HG02678 (cell line): ENCODE results near the gene SLC43A2.
"Not testable (repeated sequence)": the region's sequence is repeated elsewhere in the genome, so short reads cannot be mapped to it uniquely, and the experiment has no call there.

Experiments used
- ATAC-seq: cut with Tn5 transposase; IDR thresholded peaks from one replicate; pipeline ENCODE4 v1.9.1; 2021; ENCODE audit warnings: mild to moderate bottlenecking, moderate library complexity; ENCODE audit not compliant: unreplicated experiment

Gene SLC43A2

DNA sequence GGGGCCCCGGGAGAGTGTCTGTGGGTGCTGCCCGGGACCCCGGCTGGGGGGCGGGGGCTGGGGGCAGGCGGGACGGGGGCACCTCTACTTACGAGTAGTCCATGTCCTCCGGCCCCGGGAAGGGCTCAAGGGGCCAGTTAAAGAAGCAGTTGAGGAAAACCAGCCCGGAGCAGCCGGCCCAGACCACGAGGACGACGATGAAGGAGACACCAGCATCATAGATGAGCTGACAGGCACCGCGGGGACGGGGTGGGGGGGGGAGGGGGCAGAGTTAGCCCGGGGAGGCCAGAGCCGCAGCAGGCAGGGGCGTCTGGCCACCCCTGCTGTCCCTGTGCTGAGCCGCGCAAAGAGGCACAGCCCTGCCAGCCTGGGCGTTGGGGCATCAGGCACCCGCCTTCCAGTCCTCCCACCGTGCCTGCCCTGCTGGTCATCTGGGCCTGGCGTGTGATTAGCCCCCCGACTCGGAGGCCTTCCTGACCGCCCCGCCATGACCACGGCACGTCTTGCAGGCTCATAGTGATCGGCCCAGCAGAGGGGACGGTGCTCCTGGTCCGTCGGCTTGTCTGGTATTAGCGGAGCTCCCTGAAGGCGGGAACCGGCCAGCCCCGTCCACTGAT lies 37.1 kb downstream of the SLC43A2 start:
- no peak for ATAC-seq

DNA sequence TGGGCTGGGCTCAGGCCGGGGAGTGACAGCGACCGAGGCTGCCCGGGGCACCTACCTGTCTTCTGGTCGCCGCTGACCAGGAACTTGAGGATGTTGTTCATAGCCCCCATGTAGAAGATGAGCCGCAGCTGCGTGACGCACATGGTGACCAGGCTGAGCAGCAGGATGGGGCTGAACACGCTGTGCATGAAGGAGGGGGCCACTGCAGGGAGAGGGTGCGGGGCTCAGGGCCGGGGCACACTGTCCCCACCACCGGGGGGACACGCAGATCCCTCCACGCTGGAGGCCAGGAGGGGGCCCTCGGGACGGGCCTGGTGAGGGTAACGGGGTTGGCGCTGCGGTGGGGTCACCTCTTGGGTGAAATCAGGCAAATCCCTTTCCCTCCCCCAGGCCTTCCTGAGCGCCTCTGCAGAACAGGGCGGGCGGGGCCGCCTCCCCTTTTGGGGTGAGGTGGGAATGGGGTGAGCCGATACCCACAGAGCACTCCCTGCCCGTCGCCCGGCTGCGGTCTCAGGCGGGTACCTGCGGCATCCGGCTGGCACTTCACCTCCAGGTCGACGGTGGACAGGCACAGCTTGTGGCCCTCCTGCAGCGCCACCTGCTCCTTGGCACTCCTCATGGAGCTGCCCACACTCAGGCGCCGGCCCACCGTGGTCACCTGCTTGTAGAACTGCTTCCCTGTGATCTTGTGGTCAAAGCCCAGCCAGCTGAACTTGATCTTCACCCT lies 37.7 kb downstream of the SLC43A2 start:
- no peak for ATAC-seq

DNA sequence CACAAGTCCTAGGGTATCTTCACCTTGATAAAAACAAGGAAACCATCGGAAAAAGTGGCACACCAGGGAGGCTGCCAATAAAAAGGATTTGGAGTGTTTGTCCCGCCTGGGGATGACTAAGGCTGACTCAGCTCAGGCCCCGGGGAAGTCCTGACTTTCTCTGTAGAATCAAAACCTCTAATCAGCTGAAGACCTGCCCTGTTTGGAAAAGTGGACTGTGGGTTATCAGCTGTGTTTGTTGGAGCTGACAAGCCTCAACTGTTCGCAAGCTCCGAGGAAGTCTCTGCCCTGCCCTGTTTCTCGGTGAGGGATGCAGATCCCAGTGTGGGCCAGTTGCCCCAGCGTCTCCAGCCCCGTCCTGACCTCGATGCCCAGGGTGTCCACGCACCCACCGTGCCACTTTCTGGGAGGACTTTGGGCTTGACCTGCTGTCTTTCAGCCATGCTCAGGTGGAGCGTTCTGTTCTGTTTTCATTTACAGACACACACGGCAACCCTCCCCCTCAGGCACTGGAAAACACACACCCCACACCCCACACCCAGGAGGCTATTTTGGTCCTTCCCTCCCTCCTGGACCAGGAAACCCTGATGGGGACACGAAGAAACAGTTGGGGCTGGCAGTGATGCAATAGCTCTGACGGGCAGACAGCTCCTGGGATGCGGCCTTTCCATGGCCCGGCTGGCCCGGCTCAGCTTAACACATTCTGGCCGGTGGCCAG lies 38.4 kb downstream of the SLC43A2 start:
- ATAC-seq, result no peak

DNA sequence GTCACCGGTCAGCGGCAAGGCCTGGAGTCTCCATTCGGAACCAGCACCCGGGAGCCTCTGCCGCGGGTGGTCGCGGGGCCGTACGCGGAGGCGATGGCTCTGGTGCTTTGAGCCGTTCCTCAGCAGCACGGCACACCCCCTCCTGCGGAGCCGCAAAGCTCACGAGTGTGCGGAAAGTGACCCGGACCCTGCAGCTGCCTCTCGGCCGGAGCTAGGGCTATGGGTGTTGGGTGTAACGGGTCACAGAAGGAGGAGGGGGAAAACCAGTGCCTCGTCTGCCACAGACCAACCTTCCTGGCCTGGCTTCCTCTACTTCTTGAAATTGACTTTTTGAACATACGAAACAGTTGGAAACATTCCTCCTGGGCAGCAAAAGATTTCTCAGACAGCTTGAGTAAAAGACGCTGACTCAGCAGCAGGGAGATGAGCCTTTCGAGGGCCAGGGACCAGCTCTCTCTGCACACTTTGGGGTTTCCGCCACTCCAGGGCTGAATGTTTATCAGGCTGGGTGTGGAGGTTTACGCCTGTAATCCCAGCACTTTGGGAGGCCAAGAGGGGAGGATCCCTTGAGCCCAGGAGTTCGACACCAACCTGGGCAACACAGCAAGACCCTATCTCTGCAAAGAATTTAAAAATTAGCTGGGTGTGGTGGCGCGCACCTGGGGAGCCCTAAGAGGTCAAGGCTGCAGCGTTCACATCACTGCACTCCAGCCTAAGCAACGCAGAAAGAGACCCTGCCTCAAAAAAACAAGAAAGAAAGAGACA lies 39.6 kb downstream of the SLC43A2 start:
- ATAC-seq, result no peak

DNA sequence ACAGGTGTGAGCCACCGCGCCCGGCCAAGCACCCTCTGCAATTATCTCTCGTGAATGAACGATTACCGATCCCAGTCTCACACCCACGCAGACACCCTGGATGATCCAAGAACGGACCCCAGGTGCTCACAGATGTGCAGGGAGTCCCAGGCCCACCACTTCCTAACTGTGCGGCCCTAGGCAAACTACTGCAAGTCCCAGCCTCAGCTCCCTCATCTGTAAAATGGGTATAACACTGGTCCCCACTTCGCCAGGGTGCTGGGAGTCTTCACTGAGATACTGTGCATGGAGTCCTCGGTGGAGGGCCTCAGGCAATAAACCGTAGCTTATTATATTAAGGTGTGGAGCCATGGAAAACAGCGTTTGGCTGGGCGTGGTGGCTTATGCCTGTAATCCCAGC lies 44.5 kb downstream of the SLC43A2 start:
- ATAC-seq, result no peak

DNA sequence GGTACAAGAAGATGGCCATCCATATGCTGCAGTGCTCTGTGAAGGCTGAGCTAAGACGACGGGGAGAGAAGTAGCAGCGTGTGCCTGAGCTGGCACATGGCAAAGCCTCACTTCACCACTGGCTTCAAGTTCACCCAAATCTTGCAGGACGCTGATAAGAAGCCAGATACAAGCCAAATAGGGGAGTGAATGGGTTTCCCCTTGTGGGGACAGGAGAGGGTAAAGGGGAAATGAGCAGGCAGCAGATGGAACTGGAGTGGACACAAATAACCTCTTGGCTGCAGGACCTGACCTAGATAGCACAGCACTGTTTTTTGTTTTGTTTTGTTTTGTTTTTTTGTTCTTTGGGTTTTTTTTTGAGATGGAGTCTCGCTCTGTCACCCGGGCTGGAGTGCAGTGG lies 45.1 kb downstream of the SLC43A2 start:
- no peak for ATAC-seq

DNA sequence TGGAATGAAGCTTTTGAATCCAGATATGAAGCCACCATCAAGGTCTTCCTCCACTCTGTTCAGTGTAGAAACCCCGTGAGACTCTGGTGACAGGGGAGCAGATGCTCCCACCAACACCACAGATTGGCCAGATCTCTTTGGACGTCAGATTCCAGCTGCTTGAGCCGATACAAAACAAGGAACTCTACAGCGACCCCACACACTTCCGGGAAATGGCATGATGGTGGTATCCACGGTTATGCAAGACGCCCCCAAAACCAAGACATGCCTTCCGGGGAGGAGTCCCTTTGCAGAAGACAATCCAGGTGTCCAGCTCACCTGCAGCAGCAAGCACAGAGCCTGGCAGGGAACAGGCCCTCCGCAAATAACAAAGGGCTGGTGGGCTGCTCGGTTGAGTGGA lies 46.3 kb downstream of the SLC43A2 start:
- no peak for ATAC-seq

DNA sequence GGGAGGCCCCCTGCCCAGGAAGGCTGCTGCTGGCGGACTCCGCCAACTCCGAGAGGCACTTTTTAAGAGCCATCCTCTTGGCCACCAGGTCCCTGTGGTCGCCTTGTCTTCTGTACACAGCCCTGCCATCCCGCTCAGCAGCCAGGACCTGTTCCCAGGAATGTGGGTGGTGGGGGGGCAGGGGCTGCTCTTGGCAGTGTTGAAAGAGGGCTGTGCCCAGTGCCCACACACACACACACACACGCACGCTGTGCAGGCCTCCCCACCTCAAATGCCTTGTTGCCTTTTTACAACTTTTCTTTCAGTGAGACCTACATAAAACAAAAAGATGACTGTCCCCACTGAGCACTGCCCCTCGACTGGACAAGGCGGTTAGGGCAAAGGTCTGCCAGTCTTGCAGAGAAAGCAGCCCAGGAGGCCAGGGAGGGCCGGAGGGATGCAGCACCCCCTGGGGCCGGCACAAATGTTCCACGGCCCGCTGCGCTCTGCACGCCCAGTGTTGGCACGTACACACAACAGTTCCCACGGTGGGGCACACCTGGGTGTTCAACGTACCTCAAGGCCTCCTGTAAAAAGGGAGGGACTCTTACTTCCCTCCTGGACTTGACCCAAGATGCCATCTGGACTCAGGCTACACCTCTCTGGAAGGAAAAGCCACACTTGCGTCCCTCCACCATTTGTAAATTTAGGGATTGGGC lies 47.5 kb downstream of the SLC43A2 start:
- no peak for ATAC-seq

DNA sequence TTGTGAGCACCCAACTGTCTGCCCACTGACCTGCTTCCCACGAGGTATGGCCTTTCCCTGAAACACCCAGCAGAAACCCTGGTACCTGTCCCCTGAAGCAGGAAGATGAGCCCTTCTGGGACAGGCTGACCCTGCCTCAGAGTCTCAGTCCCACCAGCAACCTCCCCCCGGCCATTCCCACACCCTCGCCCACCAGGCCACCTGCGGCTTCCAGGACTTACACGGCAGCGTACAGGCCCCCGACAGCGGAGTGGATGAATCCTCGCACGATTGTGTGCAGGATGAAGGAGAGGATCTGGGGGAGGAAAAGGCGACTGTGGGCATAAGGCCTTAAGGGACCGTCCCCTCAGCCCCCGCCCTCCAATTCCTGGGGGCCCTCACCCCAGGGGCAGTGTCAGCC lies 50.6 kb downstream of the SLC43A2 start:
- no peak for ATAC-seq

DNA sequence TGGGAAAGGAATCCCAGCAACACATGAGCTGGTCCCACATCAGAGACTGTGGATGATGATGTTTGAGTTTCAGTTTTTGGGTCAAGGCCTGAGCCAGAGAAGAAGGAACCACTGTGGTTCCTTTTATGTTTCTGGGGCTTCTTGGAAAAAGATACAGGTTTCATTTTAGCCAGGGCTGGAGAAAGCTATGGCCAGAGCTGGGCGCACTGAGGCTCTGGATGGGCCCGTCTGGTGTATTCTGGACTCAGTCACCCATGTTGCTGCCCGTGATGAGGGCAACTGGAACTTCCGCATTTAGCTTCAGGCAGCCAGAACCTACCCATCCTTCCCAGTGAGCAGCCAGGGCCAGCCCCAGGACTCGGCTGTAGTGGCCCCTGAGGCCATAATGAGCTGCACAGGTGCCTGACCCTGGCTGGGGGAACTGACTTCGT lies 51.0 kb downstream of the SLC43A2 start:
- no peak for ATAC-seq

DNA sequence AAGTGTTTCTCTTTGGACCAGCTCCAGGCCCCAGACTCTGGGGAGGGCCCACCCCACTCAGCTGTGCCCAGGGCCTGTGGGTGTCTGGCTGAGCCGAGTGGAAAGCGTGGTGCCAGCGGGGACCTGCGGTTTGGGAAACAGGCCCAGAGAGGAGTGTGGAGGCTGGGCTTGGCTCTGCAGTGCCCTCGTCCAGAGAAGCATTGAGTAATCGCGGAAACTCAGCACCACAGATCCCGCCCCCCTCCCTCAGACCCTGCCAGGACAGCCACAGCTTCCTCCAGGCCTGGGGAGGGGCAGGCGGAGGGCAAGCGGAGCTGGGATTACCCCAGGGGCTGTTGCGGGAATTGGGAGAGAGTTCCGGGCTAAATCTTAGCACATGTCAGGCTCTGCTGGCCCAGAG lies 51.5 kb downstream of the SLC43A2 start:
- no peak for ATAC-seq

DNA sequence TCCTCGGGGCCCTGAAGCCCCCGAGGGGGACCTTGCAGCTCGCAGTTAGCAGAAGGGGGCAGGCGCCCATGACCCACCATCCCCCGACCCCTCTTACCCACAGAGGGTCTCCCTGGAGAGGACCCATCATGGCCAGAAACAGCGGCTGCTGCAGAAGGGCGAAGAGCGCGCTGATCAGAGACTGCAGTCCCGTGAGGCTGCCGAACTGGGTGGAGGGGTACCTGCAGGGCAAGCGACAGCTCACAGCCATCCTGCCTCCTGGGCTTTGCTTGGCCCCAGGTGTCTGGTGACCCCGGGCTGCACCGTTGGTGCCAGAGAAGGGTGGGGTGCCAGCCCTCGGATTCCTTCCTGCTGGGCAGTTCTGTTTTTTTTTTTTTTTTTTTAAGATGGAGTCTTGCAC lies 52.1 kb downstream of the SLC43A2 start:
- no peak for ATAC-seq

DNA sequence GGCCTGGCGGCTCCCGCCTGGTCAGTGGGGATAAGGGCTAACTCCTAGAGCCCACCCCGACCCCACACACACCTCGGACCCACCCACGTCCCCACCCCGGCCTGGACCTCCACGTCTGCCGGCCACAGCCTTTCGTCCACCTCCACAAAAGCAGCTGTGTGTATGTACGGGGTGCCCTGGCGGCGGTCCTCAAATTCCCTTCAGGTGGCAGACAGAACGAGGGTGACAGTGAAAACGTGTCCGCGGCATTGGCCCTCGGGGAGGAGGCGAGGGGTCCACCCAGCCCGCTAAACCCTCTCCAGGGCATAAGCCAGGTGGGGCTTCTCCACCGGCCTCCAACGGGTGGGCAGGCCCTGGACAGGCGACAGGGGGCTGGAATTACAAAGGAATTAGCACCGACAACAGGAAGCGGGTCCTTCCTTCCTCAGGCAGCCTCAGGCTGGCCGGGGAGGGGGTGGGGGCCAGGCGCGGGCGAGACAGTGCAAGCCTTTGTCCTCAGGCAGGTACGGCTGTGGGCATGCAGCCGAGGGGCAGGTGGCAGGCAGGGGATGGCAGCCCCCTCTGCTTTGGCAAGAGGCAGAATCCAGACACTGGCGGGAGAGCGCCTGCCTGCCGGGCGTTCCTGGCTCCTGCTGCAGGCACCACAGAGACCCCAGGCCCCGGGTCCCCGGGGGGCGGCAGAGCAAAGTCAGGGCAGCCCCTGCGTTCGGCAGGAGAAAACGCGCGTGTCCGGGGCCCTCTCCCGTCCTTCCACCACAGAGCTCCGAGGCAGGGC lies 53.8 kb downstream of the SLC43A2 start:
- ATAC-seq, result no peak

DNA sequence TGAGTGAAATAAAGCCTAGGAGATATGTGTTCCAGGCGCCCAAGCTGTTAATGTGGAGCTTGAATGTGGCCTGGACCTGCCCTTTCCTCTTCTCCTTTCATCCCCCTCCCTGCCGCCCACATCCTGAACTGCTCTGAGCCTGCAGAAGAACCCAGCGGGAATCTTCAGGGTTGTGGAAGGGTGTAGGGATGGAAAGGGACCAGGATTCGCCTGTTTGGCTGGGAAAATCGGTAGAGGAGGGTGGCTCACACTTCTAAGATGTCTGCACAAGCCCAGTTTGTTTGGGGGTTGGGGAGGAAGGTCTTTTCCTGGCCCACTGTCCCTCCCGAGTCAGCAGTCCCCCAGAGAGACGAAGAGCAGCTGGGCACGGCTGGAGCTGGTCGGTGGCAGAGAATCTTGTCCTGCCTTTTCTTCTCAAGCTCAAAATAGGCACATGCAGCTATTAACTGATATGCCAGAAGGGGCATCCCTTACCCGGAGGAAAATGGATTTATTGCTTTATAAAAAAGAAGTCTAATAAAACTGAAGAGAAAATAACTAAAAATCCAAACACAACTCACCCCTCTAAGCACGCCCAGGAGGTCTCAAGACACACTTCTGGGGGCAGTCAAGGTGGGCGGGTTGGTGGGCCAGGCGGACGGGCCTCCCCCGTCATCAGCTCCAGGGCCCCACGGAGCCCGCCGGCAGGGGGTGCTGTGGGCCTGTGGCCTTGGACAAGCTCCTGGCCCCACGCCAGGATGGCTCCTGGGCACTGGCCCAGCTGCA lies 54.5 kb downstream of the SLC43A2 start:
- no peak for ATAC-seq

DNA sequence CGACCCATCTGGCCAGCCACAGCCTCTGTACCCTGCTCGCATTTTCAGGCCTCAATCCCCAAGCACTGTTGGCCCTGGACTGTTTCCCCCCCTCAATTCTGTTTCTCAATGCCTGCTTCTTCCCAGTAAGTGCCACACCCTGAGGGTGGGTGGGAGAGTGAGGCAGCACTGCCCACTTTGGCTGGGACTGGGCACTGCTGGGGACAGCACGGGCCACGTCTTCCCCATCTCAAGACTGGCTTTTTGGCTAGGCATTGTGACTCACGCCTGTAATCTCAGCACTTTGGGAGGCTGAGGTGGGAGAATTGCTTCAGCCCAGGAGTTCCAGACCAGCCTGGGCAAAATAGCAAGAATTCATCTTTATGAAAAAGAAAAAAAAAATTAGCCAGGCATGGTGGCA lies 56.0 kb downstream of the SLC43A2 start:
- ATAC-seq, result not testable (repeated sequence)

DNA sequence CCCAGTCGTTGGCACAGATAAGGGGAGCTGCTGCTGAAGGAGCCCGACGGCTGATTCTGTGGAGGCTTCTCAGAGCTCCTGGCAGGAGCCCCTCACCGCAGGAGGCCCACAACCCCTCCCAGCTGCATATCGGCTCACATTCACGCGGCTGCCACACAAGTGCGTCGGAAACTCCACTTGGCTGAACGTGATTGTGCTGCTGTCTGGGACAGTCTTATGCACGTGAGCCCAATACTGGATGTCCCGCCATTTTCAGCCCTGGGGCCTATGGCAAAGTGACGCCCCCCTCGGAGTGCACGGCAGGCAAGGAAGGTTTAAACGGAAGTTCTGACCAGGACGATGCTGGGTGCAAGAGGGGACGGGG lies 57.3 kb downstream of the SLC43A2 start:
- ATAC-seq, result no peak

DNA sequence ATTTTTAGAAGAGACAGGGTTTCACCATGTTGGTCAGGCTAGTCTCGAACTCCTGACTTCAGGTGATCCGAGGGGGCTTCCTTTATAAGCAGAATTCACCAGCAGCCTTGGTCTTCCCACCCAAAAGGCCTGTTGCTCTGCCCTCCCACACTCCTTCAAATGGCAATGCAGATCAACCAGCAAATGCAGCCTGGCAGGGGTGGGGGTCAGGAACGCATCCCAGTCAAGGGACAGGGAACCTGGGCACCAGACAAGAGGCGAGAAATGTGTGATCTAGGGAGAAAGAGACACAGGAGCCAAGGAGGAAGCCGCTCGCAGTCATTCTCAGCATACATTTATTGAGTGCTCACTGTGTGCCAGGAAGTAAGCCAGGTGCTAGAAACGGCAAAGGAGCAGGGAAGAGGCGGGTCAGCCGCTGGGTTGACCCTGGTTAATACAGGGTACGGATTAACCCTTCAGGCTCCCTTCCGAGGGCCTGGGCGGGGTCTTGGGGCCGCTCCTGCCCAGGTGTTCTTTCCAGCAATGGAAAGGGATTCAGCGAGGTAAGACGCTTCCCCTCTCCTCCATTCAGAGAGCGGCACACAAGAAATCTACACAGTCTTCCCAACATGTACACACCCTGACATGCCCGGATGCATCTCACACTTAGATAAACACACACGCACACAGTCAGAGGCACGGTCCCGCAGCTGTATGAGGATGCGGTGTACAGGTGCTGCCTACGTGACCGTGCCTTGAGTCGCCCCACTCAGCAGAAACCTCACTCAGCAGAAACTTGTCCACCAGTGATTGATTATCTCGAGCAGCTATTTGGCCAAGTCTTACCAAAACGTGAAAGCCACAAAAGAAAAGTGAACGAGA lies 59.5 kb downstream of the SLC43A2 start:
- ATAC-seq, result no peak

DNA sequence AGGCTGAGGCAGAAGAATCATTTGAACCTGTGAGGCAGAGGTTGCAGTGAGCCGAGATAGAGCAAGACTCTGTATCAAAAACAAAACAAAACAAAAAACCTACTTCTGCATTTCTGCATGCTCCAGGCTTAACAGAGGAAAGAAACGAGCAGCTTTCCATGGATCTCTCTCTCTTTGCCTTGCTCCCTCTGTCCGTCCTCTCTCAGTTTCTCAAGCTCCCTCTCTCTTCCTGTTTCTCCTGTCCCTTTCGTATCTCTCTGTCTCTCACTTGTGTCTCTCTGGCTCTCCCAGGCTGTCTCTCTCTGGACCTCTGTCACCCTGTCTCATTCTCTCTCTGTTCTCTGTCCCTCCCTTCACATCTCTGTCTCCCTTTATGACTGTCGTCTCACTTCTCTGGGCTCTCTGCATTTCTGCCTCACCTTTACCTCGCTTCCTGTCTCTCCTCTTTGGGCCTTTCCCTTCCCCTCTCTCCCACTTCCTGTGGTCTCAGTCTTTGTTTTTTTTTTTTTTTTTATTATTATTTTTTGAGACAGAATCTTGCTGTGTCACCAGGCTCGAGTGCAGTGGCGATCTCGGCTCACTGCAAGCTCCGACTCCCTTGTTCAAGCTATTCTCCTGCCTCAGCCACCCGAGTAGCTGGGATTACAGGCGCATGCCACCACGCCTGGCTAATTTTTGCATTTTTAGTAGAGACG lies 62.0 kb downstream of the SLC43A2 start:
- ATAC-seq, result no peak
